Neuronal stem cell (in vitro differentiated cells): ENCODE data around the gene LZTFL1.

ENCODE experiments used
- DNase-seq: peaks from one replicate; pipeline ENCODE4 v3.0.0-alpha.2; 2013; ENCODE audit warnings: low spot score
- H2AFZ ChIP-seq: one replicate; pipeline ENCODE4 v1.6.1; 2013; ENCODE audit warnings: mild to moderate bottlenecking, low read length, inconsistent platforms
- H2AK5ac ChIP-seq: 2 replicates; pipeline ENCODE4 v1.6.1; 2013; ENCODE audit warnings: low read depth, mild to moderate bottlenecking, inconsistent platforms, low read length, moderate library complexity, mixed read lengths
- H2BK120ac ChIP-seq: 2 replicates; pipeline ENCODE4 v1.6.1; 2013; ENCODE audit warnings: low read depth, mild to moderate bottlenecking, inconsistent platforms, low read length, moderate library complexity, mixed read lengths
- H2BK12ac ChIP-seq: one replicate; pipeline ENCODE4 v1.6.1; 2013; ENCODE audit warnings: low read length, inconsistent platforms
- H2BK15ac ChIP-seq: 2 replicates; pipeline ENCODE4 v1.6.1; 2013; ENCODE audit warnings: mild to moderate bottlenecking, low read length, inconsistent platforms, mixed read lengths
- H2BK5ac ChIP-seq: one replicate; pipeline ENCODE4 v1.6.1; 2013; ENCODE audit warnings: inconsistent platforms, mild to moderate bottlenecking, low read length, moderate library complexity
- H3K14ac ChIP-seq: one replicate; pipeline ENCODE4 v1.6.1; 2013; ENCODE audit warnings: low read length, inconsistent platforms
- H3K18ac ChIP-seq: 2 replicates; pipeline ENCODE4 v1.6.1; 2013; ENCODE audit warnings: low read length, inconsistent platforms
- H3K23ac ChIP-seq: 2 replicates; pipeline ENCODE4 v1.6.1; 2013; ENCODE audit warnings: low read depth, mild to moderate bottlenecking, mixed read lengths, low read length, inconsistent platforms; ENCODE audit not compliant: poor library complexity
- H3K27ac ChIP-seq: replicated peaks from 3 replicates; pipeline ENCODE4 v1.5.1; 2013; ENCODE audit warnings: low read length, inconsistent platforms
- H3K27me3 ChIP-seq, 3 experiments: 2 replicates each; pipeline ENCODE4 v1.6.1; 2013; ENCODE audit warnings: low read length in 3 of 3, mild to moderate bottlenecking in 2 of 3, inconsistent platforms in 1 of 3, low read depth in 1 of 3, mixed read lengths in 1 of 3, moderate library complexity in 1 of 3; ENCODE audit not compliant: control insufficient read depth in 3 of 3, insufficient read depth in 3 of 3
- H3K36me3 ChIP-seq, 2 donors: replicated peaks in 1 of 2; 2 replicates each; pipeline ENCODE4 v1.6.1; 2013; ENCODE audit warnings: low read length in 2 of 2; ENCODE audit not compliant: control insufficient read depth in 2 of 2, insufficient read depth in 2 of 2
- H3K4ac ChIP-seq: 2 replicates; pipeline ENCODE4 v1.6.1; 2013; ENCODE audit warnings: inconsistent platforms, mild to moderate bottlenecking, low read length, moderate library complexity
- H3K4me1 ChIP-seq, 2 donors: 1 replicate in 1 of 2; 2 replicates in 1 of 2; pipeline ENCODE4 v1.6.1; 2013; ENCODE audit warnings: low read length in 2 of 2, low read depth in 1 of 2; ENCODE audit not compliant: control insufficient read depth in 2 of 2, insufficient read depth in 1 of 2
- H3K4me2 ChIP-seq: one replicate; pipeline ENCODE4 v1.6.1; 2013; ENCODE audit warnings: mild to moderate bottlenecking, low read length, inconsistent platforms; ENCODE audit not compliant: insufficient read depth, poor library complexity, severe bottlenecking
- H3K4me3 ChIP-seq, 2 donors: 2 replicates each; pipeline ENCODE4 v1.5.1; 2013; ENCODE audit warnings: low read length in 2 of 2, mild to moderate bottlenecking in 2 of 2, inconsistent platforms in 1 of 2, moderate library complexity in 1 of 2
- H3K79me1 ChIP-seq: one replicate; pipeline ENCODE4 v1.6.1; 2013; ENCODE audit warnings: low read depth, mild to moderate bottlenecking, inconsistent platforms, low read length, moderate library complexity
- H3K9ac ChIP-seq: one replicate; pipeline ENCODE4 v1.6.1; 2013; ENCODE audit warnings: mild to moderate bottlenecking, low read depth, low read length, inconsistent platforms; ENCODE audit not compliant: poor library complexity
- H3K9me3 ChIP-seq, 2 donors: replicated peaks in 1 of 2; 2 replicates each; pipeline versions ENCODE3 to v1.6.1; 2013; ENCODE audit warnings: low read length in 2 of 2, mild to moderate bottlenecking in 2 of 2, inconsistent platforms in 1 of 2, low read depth in 1 of 2, mixed read lengths in 1 of 2, moderate library complexity in 1 of 2; ENCODE audit not compliant: control insufficient read depth in 2 of 2, insufficient read depth in 1 of 2
- H4K8ac ChIP-seq: one replicate; pipeline ENCODE4 v1.6.1; 2013; ENCODE audit warnings: low read depth, mild to moderate bottlenecking, inconsistent platforms, low read length, moderate library complexity
- H4K91ac ChIP-seq: one replicate; pipeline ENCODE4 v1.6.1; 2013; ENCODE audit warnings: low read length, low read depth, mild to moderate bottlenecking, inconsistent platforms; ENCODE audit not compliant: poor library complexity
- WGBS, 2 donors: extraction: QIAGEN DNeasy Blood & Tissue Kit; methylation state at CpG; one replicate each; pipeline ENCODE4 v1.1.7; 2013; ENCODE audit warnings: missing lambda C conversion rate in 2 of 2, mixed read lengths in 1 of 2; ENCODE audit not compliant: insufficient read length in 2 of 2, insufficient replicate concordance in 1 of 2; ENCODE audit errors: extremely low coverage in 2 of 2; 5-methylcytosine and 5-hydroxymethylcytosine counted together

The LZTFL1 gene

GRCh38 chr3:45865563-45865962 lies 23.6 kb upstream of the LZTFL1 start:
- no peak overlapping the region for H3K4ac ChIP-seq
- no peak overlapping the region for H3K9ac ChIP-seq
- H3K4me2 ChIP-seq: no peak overlapping the region
- H3K9me3 ChIP-seq: no peaks in the 10 kb centered on the region
- H3K27ac ChIP-seq: no peak overlapping the region
- no peak overlapping the region for H2BK120ac ChIP-seq
- H3K23ac ChIP-seq: no peak overlapping the region
- H2BK12ac ChIP-seq: no peak overlapping the region
- peaks cover 0 to 28% (median 0%) of the 10 kb centered on the region in 3 experiments for H3K27me3 ChIP-seq
- H2AFZ ChIP-seq: no peak overlapping the region
- no peak for DNase-seq
- H3K79me1 ChIP-seq: no peaks in the 10 kb centered on the region
- no peaks in the 10 kb centered on the region for H3K36me3 ChIP-seq
- WGBS, 2 donors: no CpG with 5 or more reads among the region's 6 CpGs
- H3K14ac ChIP-seq: no peak overlapping the region
- H2BK5ac ChIP-seq: no peak overlapping the region
- H3K4me3 ChIP-seq: no peak overlapping the region
- H2BK15ac ChIP-seq: no peak overlapping the region
- no peak overlapping the region for H4K91ac ChIP-seq
- H3K4me1 ChIP-seq: no peaks in the 10 kb centered on the region
- H3K18ac ChIP-seq: no peak overlapping the region
- H2AK5ac ChIP-seq: no peak overlapping the region
- H4K8ac ChIP-seq: no peak overlapping the region

DNA sequence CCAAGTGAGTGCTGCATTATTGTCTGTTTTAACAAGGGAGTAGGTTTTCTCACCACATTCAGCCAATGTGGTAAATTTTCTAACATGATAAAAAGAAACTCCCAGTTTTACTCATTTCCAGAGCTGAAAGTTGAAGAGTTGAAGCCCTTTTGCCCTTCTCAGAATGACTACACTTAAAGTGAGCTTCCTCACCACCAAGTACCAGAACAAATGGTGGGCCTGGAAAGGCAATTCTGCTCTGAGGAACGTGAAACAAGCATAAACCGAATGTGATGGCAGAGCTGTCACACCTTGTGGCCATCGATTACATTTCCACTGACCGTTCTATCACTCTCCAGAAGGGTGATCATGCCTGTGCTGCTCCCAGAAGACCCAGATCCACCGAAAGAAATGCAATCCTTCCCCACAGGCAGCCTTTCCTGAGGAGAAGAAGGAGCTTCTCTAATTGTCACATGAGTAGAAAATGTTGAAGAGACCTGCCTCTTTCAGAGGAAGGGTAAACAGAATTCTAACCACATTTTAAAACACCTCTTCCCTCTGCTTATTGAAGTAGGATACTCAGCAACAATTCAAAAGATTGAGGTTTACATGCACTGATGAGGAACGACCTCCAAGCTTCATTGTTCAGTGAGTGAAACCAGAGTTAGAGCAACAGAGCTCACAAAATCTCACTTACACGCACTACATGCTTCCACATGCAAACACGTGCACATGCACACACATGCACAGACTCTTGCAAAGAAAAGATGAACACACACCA lies 23.0 kb upstream of the LZTFL1 start:
- H3K4me3 ChIP-seq: no peak overlapping the region
- no peak overlapping the region for H3K18ac ChIP-seq
- H2BK5ac ChIP-seq: no peak overlapping the region
- WGBS, 2 donors: no CpG with 5 or more reads among the region's 8 CpGs
- H3K27me3 ChIP-seq: peaks cover 0 to 29% (median 0%) of the 10 kb centered on the region in 3 experiments
- no peak overlapping the region for H3K4ac ChIP-seq
- H3K27ac ChIP-seq: no peak overlapping the region
- H3K79me1 ChIP-seq: no peaks in the 10 kb centered on the region
- H3K9me3 ChIP-seq: no peaks in the 10 kb centered on the region
- no peaks in the 10 kb centered on the region for H3K36me3 ChIP-seq
- H2BK15ac ChIP-seq: no peak overlapping the region
- no peak for DNase-seq
- H4K8ac ChIP-seq: no peak overlapping the region
- H3K4me1 ChIP-seq: no peaks in the 10 kb centered on the region
- no peak overlapping the region for H2AFZ ChIP-seq
- no peak overlapping the region for H3K4me2 ChIP-seq
- no peak overlapping the region for H3K14ac ChIP-seq
- H2BK12ac ChIP-seq: no peak overlapping the region
- no peak overlapping the region for H3K23ac ChIP-seq
- no peak overlapping the region for H3K9ac ChIP-seq
- H2BK120ac ChIP-seq: no peak overlapping the region
- H4K91ac ChIP-seq: no peak overlapping the region
- H2AK5ac ChIP-seq: no peak overlapping the region

DNA sequence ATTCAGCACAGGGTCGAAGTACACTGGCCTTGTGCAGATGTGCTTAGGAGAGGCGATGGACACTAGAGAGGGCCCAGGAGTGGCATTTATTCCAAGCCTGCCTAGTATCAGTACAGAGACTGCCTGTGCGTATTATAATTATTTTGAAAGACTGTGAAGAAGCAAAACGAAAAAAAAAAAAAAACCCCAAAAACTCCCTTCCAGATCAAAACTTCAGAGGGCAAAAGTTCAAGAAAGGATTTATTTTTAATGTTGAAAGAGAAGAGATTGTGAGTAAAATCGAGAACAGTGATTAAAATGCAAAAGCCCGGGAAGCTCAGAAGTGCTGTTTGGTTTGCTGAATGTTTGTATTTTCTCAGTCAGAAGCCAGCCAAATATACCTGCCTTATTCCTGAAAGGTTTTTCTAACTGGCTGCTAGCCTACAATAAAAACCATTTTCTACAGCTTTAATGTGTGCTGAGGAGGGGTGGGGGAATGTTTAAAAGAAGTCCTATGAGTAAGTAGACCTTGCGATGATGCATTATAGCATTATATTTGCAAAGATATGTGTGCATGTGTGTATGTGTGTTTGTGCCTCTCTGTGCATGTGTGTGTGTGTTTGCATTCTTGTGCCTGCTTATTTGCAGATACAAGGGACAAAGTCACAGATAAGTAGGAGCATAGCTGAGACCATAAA lies 19.3 kb upstream of the LZTFL1 start:
- H4K91ac ChIP-seq: no peak overlapping the region
- H3K79me1 ChIP-seq: no peaks in the 10 kb centered on the region
- DNase-seq: no peak
- H2BK5ac ChIP-seq: no peak overlapping the region
- H2AK5ac ChIP-seq: no peak overlapping the region
- no peak overlapping the region for H3K4ac ChIP-seq
- H2AFZ ChIP-seq: no peak overlapping the region
- H3K9ac ChIP-seq: no peak overlapping the region
- no peak overlapping the region for H3K18ac ChIP-seq
- no peaks in the 10 kb centered on the region for H3K36me3 ChIP-seq
- H3K23ac ChIP-seq: no peak overlapping the region
- no CpG with 5 or more reads among the region's 7 CpGs for WGBS, 2 donors
- H3K4me2 ChIP-seq: no peak overlapping the region
- no peaks in the 10 kb centered on the region for H3K4me1 ChIP-seq
- H2BK15ac ChIP-seq: no peak overlapping the region
- no peak overlapping the region for H3K27ac ChIP-seq
- no peak overlapping the region for H3K4me3 ChIP-seq
- H3K14ac ChIP-seq: no peak overlapping the region
- peaks cover 0 to 29% (median 0%) of the 10 kb centered on the region in 3 experiments for H3K27me3 ChIP-seq
- no peak overlapping the region for H2BK120ac ChIP-seq
- no peaks in the 10 kb centered on the region for H3K9me3 ChIP-seq
- no peak overlapping the region for H4K8ac ChIP-seq
- H2BK12ac ChIP-seq: no peak overlapping the region

DNA sequence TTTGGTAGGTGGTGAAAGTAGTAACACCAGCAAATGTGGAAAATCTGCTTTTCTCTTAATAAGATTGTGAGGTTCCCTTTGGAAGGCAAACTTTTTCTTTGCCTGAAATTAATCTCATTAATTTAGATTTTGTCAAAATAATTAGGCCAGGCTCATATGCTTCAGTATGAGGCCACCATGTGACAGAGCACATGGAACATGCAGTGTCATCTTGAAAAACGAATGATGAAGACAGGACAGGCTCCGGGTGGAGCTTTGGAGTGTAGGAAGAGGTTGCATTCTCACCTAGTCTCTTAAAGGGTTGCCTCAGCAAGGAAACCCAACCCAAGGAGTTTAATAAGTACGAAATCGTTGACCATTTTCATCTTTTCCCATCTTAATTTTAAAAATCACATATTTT lies 18.6 kb upstream of the LZTFL1 start:
- H3K9me3 ChIP-seq: no peaks in the 10 kb centered on the region
- no peak overlapping the region for H4K91ac ChIP-seq
- H2AK5ac ChIP-seq: no peak overlapping the region
- no peak overlapping the region for H2BK15ac ChIP-seq
- H3K36me3 ChIP-seq: no peaks in the 10 kb centered on the region
- no peak overlapping the region for H3K4me3 ChIP-seq
- no peak overlapping the region for H3K23ac ChIP-seq
- H4K8ac ChIP-seq: no peak overlapping the region
- no peak overlapping the region for H3K4ac ChIP-seq
- no peaks in the 10 kb centered on the region for H3K4me1 ChIP-seq
- no peak overlapping the region for H3K14ac ChIP-seq
- no peak overlapping the region for H2AFZ ChIP-seq
- H3K79me1 ChIP-seq: no peaks in the 10 kb centered on the region
- H2BK5ac ChIP-seq: no peak overlapping the region
- H3K4me2 ChIP-seq: no peak overlapping the region
- H2BK12ac ChIP-seq: no peak overlapping the region
- no peak overlapping the region for H3K18ac ChIP-seq
- no peak overlapping the region for H3K27ac ChIP-seq
- DNase-seq: no peak
- no CpG with 5 or more reads among the region's 4 CpGs for WGBS, 2 donors
- no peak overlapping the region for H2BK120ac ChIP-seq
- no peak overlapping the region for H3K9ac ChIP-seq
- H3K27me3 ChIP-seq: peaks cover 0 to 24% (median 0%) of the 10 kb centered on the region in 3 experiments
